Calu3 (cell line): Measurements from ENCODE around the gene NUDT15. TPM values are rescaled to one million over a fixed set of nuclear protein-coding genes. Genes with fewer than 3 reads are reported as not detected.

Experiments
- BruUV-seq: library from RNA; stranded (reverse); fragments of 400-500 nt; replicated peaks from 2 replicates; lab custom pipeline; 2021; lab: Mats Ljungman, UMichigan
- CTCF ChIA-PET: fragments of 300-600 bp; sonication (Branson Sonifier 250); formaldehyde crosslinking; loops from one replicate; lab custom pipeline; 2022; ENCODE audit warnings: antibody characterized with exemption; lab: Charles Lee
- DNase-seq: peaks from one replicate; pipeline ENCODE4 v3.0.0; 2022
- H3K27ac Mint-ChIP-seq: one replicate; pipeline ENCODE4 v1.8.0; 2022; ENCODE audit warnings: mixed read lengths; ENCODE audit not compliant: unreplicated experiment
- H3K27me3 Mint-ChIP-seq: one replicate; pipeline ENCODE4 v1.8.0; 2022; ENCODE audit warnings: mixed read lengths; ENCODE audit not compliant: unreplicated experiment
- H3K36me3 Mint-ChIP-seq: one replicate; pipeline ENCODE4 v1.8.0; 2022; ENCODE audit warnings: mild to moderate bottlenecking, moderate library complexity, mixed read lengths; ENCODE audit not compliant: insufficient read depth, unreplicated experiment
- H3K4me1 Mint-ChIP-seq: one replicate; pipeline ENCODE4 v1.8.0; 2022; ENCODE audit warnings: mild to moderate bottlenecking, low read depth, mixed read lengths; ENCODE audit not compliant: unreplicated experiment
- H3K4me3 Mint-ChIP-seq: one replicate; pipeline ENCODE4 v1.8.0; 2022; ENCODE audit warnings: mild to moderate bottlenecking, low read depth, moderate library complexity, mixed read lengths; ENCODE audit not compliant: unreplicated experiment
- H3K9me3 Mint-ChIP-seq: one replicate; pipeline ENCODE4 v1.8.0; 2022; ENCODE audit warnings: low read depth, mixed read lengths; ENCODE audit not compliant: unreplicated experiment
- intact Hi-C: fragments of 100-400 bp; cut with micrococcal nuclease; formaldehyde crosslinking; loops from one replicate; pipeline ENCODE4 v1.10.0; 2022; ENCODE audit not compliant: unreplicated experiment
- total RNA-seq: library from RNA; stranded (reverse); gene quantifications from 2 replicates; pipeline ENCODE4 v1.2.3, GENCODE V29; 2022
- TF ChIP-seq, protein P1 (sequence below): fragments of 200-600 bp; IDR thresholded peaks from one replicate; pipeline ENCODE4 v1.8.0; 2022; ENCODE audit warnings: antibody characterized with exemption; ENCODE audit not compliant: unreplicated experiment

NUDT15 gene
- total RNA-seq, 1 experiment from 2014 or later, result 19.4 TPM

DNA sequence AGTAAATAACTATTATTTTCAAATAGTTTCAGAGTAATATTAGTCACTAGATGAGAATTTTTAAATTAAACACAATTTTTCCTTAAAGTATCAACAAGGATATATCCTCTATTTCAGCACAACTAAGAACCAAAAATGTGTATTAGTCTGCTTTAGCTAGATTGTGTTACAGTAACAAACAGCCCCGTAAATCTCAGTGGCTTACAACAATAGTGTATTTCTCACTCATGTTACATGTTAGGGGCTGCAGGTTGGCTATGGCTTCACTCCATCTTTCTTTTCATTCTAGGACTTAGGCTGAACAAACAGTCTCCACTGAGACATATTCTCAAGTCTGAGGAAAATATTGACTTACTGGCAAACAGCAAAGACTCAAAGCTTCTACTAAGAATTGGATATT lies 24.9 kb upstream of the NUDT15 start:
- CTCF ChIA-PET, result no interaction called here
- DNase-seq, result no peak
- no peak overlapping the region for H3K27ac Mint-ChIP-seq
- TF ChIP-seq, protein P1, sequence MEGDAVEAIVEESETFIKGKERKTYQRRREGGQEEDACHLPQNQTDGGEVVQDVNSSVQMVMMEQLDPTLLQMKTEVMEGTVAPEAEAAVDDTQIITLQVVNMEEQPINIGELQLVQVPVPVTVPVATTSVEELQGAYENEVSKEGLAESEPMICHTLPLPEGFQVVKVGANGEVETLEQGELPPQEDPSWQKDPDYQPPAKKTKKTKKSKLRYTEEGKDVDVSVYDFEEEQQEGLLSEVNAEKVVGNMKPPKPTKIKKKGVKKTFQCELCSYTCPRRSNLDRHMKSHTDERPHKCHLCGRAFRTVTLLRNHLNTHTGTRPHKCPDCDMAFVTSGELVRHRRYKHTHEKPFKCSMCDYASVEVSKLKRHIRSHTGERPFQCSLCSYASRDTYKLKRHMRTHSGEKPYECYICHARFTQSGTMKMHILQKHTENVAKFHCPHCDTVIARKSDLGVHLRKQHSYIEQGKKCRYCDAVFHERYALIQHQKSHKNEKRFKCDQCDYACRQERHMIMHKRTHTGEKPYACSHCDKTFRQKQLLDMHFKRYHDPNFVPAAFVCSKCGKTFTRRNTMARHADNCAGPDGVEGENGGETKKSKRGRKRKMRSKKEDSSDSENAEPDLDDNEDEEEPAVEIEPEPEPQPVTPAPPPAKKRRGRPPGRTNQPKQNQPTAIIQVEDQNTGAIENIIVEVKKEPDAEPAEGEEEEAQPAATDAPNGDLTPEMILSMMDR, result no peak
- peaks cover 24% of the 10 kb centered on the region for H3K4me1 Mint-ChIP-seq
- H3K36me3 Mint-ChIP-seq, result no peaks in the 10 kb centered on the region
- intact Hi-C loops, result no loop called here
- no TSS peak for BruUV-seq
- H3K27me3 Mint-ChIP-seq, result no peaks in the 10 kb centered on the region
- H3K4me3 Mint-ChIP-seq, result no peak overlapping the region
- no peaks in the 10 kb centered on the region for H3K9me3 Mint-ChIP-seq

DNA sequence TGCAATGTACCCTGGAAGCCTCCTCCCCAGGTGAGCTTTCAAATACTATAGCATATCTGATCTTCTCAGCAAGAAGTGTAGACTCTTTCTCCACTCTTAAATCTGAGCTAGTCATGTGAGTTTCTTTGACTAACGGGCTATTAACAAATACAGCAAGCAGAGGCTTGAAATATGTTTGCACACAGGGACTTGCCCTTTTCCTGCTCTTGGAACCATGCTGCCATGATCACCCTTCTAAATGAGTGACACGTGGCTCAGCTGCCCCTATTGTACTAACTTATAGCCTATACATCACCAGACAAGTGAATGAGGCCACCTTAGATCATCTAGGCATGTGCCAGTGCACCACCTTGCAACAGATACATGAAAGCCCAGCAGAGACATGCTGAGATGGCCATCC lies 23.2 kb upstream of the NUDT15 start:
- Mint-ChIP-seq H3K36me3 (no peaks in the 10 kb centered on the region), H3K4me1 (peaks cover 9% of the 10 kb centered on the region), H3K27me3 (no peaks in the 10 kb centered on the region), H3K27ac (no peak overlapping the region), H3K9me3 (no peaks in the 10 kb centered on the region), H3K4me3 (no peak overlapping the region)
- TF ChIP-seq, protein P1, result no peak
- intact Hi-C loops, result no loop called here
- DNase-seq, result no peak
- BruUV-seq, result no TSS peak
- CTCF ChIA-PET, result interaction anchor here (1.2 kb wide), 1 partner anchor 9 kb away, joined by 3 read pairs; no protein-coding TSS in a partner anchor

DNA sequence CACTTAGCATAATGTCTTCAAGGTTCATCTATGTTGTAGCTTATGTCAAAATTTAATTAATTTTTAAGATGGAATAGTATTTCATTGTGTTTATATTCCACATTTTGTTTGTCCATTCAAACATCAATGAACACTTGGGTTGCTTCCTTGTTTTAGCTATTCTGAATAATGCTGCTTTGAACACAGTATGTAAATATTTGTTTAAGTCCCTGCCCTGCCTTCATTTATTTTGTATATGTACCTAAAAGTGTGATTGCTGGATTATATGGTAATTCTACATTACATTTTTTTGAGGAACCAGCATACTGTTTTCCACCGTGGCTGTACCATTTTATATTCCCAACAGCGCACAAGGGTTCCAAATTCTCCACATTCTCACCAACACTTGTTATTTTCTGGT lies 18.9 kb upstream of the NUDT15 start:
- Mint-ChIP-seq H3K27me3 (no peaks in the 10 kb centered on the region), H3K9me3 (no peaks in the 10 kb centered on the region), H3K36me3 (no peaks in the 10 kb centered on the region), H3K27ac (no peak overlapping the region), H3K4me1 (no peaks in the 10 kb centered on the region), H3K4me3 (no peak overlapping the region)
- CTCF ChIA-PET, result no interaction called here
- intact Hi-C loops, result no loop called here
- TF ChIP-seq, protein P1, result no peak
- no peak for DNase-seq
- BruUV-seq, result no TSS peak

DNA sequence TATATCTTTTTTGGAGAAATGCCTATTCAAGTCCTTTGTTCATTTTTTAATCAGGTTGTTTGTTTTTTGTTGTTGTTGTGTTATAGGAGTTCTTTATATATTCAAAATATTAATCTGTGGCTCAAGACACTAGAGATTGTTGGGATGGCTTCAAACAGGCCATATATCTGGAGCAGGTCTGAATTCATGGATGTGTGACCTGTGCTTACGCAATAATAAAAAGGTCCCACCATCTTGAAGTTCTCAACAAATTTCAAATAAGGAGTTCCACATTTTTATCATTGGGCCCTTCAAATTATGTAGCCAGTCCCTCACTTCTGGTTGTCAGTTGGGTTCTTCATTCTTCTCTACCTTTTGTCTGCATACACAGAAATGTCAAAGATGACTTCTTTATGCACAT lies 17.7 kb upstream of the NUDT15 start:
- DNase-seq, result no peak
- Mint-ChIP-seq H3K36me3 (no peaks in the 10 kb centered on the region), H3K9me3 (no peaks in the 10 kb centered on the region), H3K4me3 (no peak overlapping the region), H3K27ac (no peak overlapping the region), H3K4me1 (no peaks in the 10 kb centered on the region), H3K27me3 (no peaks in the 10 kb centered on the region)
- intact Hi-C loops, result no loop called here
- TF ChIP-seq, protein P1, result no peak
- BruUV-seq, result no TSS peak
- CTCF ChIA-PET, result no interaction called here
